Spleen (tissue), 7 donors: Measurements from ENCODE around the gene MELTF.

Experiments
- POLR2A ChIP-seq, 3 donors: fragments of 450-650 bp; IDR thresholded peaks; one replicate each; pipeline ENCODE4 v1.5.1; 2017; ENCODE audit warnings: antibody characterized with exemption in 3 of 3, mild to moderate bottlenecking in 1 of 3
- POLR2AphosphoS5 ChIP-seq, 3 donors: sonication (generic); formaldehyde crosslinking; IDR thresholded peaks; one replicate each; pipeline ENCODE4 v1.5.1; 2017; ENCODE audit warnings: antibody characterized with exemption in 3 of 3
- TF ChIP-seq, protein P1 (sequence below), 11 experiments: fragments of 200-600 bp in 7 of 11; fragments of 450-650 bp in 4 of 11; sonication (generic) in 4 of 11; IDR thresholded peaks in 8 of 11; conservative IDR thresholded peaks in 3 of 11; 1 replicate in 7 of 11; 2 replicates in 4 of 11; pipeline versions ENCODE4 v1.4.0 to v1.8.0; 2016 to 2021; ENCODE audit warnings: antibody characterized with exemption in 11 of 11, inconsistent platforms in 4 of 11, mild to moderate bottlenecking in 1 of 11
- donor health status: DM: no; HTN: no; CAD: no; lungs with moderate emphysema.
- donor health status: DM: no; HTN: no; CAD: no.
- donor health status: DM: no; HTN: no; CAD: no.

DNA sequence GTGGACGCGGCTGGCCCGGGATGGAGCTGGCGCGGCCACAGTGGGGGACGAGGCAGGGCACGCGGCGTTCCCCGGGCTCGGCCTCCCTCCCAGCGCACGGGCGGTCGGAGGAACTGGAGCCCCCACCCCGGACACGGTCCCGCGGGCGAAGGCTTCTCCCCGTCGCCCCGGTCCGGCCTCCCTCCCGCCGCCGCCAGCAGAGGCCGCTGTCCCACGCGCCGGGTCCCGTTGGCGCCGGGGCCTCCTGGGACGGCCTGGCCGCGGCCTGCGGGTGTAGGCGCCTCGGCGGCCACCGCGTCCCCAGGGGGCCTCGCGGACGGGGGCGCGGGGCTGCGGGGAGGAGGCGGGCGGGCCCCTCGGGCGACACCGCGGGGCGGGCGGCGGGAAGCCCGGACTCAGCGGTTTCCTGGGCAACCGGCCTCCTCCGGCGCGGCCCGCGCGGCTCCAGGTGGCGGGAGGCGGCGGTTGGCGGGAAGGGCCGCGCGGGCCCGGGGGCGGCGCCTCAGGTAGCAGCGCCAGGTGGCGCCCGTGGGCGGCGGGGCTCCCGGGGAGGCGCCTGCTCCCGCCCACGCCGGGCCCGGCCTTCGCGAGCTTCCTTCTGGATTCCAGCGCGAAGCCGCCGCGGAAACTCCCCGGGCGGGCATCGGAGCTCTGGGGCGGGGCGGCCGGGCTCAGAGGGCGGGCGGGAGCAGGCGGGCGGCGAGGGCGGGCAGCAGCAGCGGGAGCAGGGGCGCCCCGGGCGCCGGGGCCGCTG, 26.7 kb downstream of the MELTF start:
- TF ChIP-seq, protein P1, sequence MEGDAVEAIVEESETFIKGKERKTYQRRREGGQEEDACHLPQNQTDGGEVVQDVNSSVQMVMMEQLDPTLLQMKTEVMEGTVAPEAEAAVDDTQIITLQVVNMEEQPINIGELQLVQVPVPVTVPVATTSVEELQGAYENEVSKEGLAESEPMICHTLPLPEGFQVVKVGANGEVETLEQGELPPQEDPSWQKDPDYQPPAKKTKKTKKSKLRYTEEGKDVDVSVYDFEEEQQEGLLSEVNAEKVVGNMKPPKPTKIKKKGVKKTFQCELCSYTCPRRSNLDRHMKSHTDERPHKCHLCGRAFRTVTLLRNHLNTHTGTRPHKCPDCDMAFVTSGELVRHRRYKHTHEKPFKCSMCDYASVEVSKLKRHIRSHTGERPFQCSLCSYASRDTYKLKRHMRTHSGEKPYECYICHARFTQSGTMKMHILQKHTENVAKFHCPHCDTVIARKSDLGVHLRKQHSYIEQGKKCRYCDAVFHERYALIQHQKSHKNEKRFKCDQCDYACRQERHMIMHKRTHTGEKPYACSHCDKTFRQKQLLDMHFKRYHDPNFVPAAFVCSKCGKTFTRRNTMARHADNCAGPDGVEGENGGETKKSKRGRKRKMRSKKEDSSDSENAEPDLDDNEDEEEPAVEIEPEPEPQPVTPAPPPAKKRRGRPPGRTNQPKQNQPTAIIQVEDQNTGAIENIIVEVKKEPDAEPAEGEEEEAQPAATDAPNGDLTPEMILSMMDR (IDR thresholded peaks at IDR 0.05 in 8 of 11, conservative IDR thresholded peaks at IDR 0.05 in 3 of 11): peak; percentile 10 to 90 (median 73)
- TF ChIP-seq POLR2A (IDR thresholded peaks at IDR 0.05) (no peak), POLR2AphosphoS5 (IDR thresholded peaks at IDR 0.05) (peak in 2 of 3 donors; percentile 47 to 52)
